HG03159 (cell line): ENCODE measurements around the gene CIPC.

Experiments used
- ATAC-seq: cut with Tn5 transposase; IDR thresholded peaks from one replicate; pipeline ENCODE4 v1.9.1; 2021; ENCODE audit warnings: mild to moderate bottlenecking, moderate library complexity; ENCODE audit not compliant: unreplicated experiment

The CIPC gene

GRCh38 chr14:77099425-77100167, 1.5 kb downstream of the CIPC start:
- no peak for ATAC-seq

GRCh38 chr14:77100961-77101360, 2.9 kb downstream of the CIPC start:
- ATAC-seq = no peak

GRCh38 chr14:77102154-77102553, 4.1 kb downstream of the CIPC start:
- no peak for ATAC-seq

GRCh38 chr14:77103475-77103874, 5.4 kb downstream of the CIPC start:
- no peak for ATAC-seq

GRCh38 chr14:77103951-77104350, 5.9 kb downstream of the CIPC start:
- ATAC-seq = no peak

- no peak for ATAC-seq
Observed at GRCh38 chr14:77104393-77104792, 6.3 kb downstream of the CIPC start.

- ATAC-seq = no peak
Observed at GRCh38 chr14:77105145-77105939, 7.3 kb downstream of the CIPC start.

GRCh38 chr14:77106666-77107065, 8.6 kb downstream of the CIPC start:
- ATAC-seq = no peak

GRCh38 chr14:77107228-77107627, 9.2 kb downstream of the CIPC start:
- ATAC-seq = no peak

- ATAC-seq = no peak
Observed at GRCh38 chr14:77108753-77109152, 10.7 kb downstream of the CIPC start.

- ATAC-seq = no peak
Observed at GRCh38 chr14:77109656-77110055, 11.6 kb downstream of the CIPC start.

GRCh38 chr14:77110286-77110685, 12.2 kb downstream of the CIPC start:
- no peak for ATAC-seq

- ATAC-seq = no peak
Observed at GRCh38 chr14:77111021-77111420, 13.0 kb downstream of the CIPC start.

- no peak for ATAC-seq
Observed at GRCh38 chr14:77113644-77114043, 15.6 kb downstream of the CIPC start.

GRCh38 chr14:77114609-77115008, 16.6 kb downstream of the CIPC start:
- no peak for ATAC-seq

- ATAC-seq = no peak
Observed at GRCh38 chr14:77116172-77116817, 18.2 kb downstream of the CIPC start.

- no peak for ATAC-seq
Observed at GRCh38 chr14:77119851-77120250, 21.8 kb downstream of the CIPC start.

GRCh38 chr14:77120771-77121743, 23.0 kb downstream of the CIPC start:
- peak; percentile 87 for ATAC-seq

GRCh38 chr14:77122526-77123125, 24.6 kb downstream of the CIPC start:
- ATAC-seq = no peak
